Breast epithelium (tissue), 4 donors: ENCODE results near the gene CIAO3. TPM values are rescaled to one million over a fixed set of nuclear protein-coding genes. Genes with fewer than 3 reads are reported as not detected.

ENCODE experiments used
- DNase-seq, 2 donors: peaks; one replicate each; pipeline ENCODE4 v3.0.0-alpha.2; 2019; ENCODE audit warnings: low spot score in 2 of 2
- H3K27ac ChIP-seq, 2 donors: fragments of 200-600 bp; sonication (generic) in 1 of 2; one replicate each; pipeline ENCODE4 v1.5.1; 2016 to 2019; ENCODE audit warnings: mild to moderate bottlenecking in 1 of 2
- H3K27me3 ChIP-seq, 2 donors: fragments of 200-600 bp; sonication (generic) in 1 of 2; one replicate each; pipeline versions ENCODE4 v1.5.1 to v1.6.0; 2017 to 2019; ENCODE audit warnings: control low read depth in 1 of 2, mild to moderate bottlenecking in 1 of 2
- H3K36me3 ChIP-seq: fragments of 200-600 bp; one replicate; pipeline ENCODE4 v1.5.1; 2019
- H3K4me1 ChIP-seq, 2 donors: fragments of 200-600 bp; sonication (generic); one replicate each; pipeline ENCODE4 v1.5.1; 2016 to 2019; ENCODE audit warnings: control low read depth in 1 of 2
- H3K4me3 ChIP-seq, 3 donors: fragments of 200-600 bp; sonication (generic); 1 replicate in 2 of 3; 2 replicates in 1 of 3; pipeline ENCODE4 v1.5.1; 2016 to 2019; ENCODE audit warnings: mild to moderate bottlenecking in 3 of 3, moderate library complexity in 2 of 3
- H3K9me3 ChIP-seq, 2 donors: fragments of 200-600 bp; sonication (generic) in 1 of 2; one replicate each; pipeline ENCODE4 v1.5.1; 2016 to 2019; ENCODE audit warnings: control low read depth in 1 of 2
- CTCF ChIP-seq, 3 donors: fragments of 450-650 bp; IDR thresholded peaks; one replicate each; pipeline ENCODE4 v1.5.1; 2016 to 2017; ENCODE audit warnings: antibody characterized with exemption in 3 of 3, mild to moderate bottlenecking in 3 of 3, moderate library complexity in 3 of 3
- POLR2A ChIP-seq: fragments of 450-650 bp; IDR thresholded peaks from one replicate; pipeline ENCODE4 v1.6.1; 2016; ENCODE audit warnings: antibody characterized with exemption, mild to moderate bottlenecking, moderate library complexity
- POLR2AphosphoS5 ChIP-seq, 3 donors: sonication (generic); formaldehyde crosslinking; IDR thresholded peaks; one replicate each; pipeline ENCODE4 v1.6.1; 2017; ENCODE audit warnings: antibody characterized with exemption in 3 of 3
- intact Hi-C: fragments of 100-400 bp; cut with DNase I; formaldehyde crosslinking; loops from one replicate; pipeline ENCODE4 v1.15.1; 2023; ENCODE audit warnings: low total_unique reads
- total RNA-seq, 3 donors: library from RNA; depleted of rRNA; stranded (reverse); fragments of >200 nt; gene quantifications; one replicate each; pipeline ENCODE4 v1.1.0, GENCODE V29; 2016

Gene CIAO3
- total RNA-seq, 3 donors from 2014 or later, result 23.0 to 43.2 (median 41.6) TPM

- TF ChIP-seq POLR2AphosphoS5 (IDR thresholded peaks at IDR 0.05) (no peak), POLR2A (no peak), CTCF (IDR thresholded peaks at IDR 0.05) (no peak)
- peak overlapping the region; percentile 75 to 88 for H3K27ac ChIP-seq
- intact Hi-C loops, result no loop called here
- no peak for DNase-seq
- no peaks in the 10 kb centered on the region for H3K9me3 ChIP-seq
- H3K36me3 ChIP-seq, result no peaks in the 10 kb centered on the region
- H3K4me1 ChIP-seq, result peaks cover 14 to 24% of the 10 kb centered on the region in 2 donors
- peak overlapping the region; percentile 64 to 79 (median 76) for H3K4me3 ChIP-seq
- no peaks in the 10 kb centered on the region for H3K27me3 ChIP-seq
Observed at GRCh38 chr16:719815-720446, 20.9 kb downstream of the CIAO3 start.

GRCh38 chr16:718922-719321 lies 21.9 kb downstream of the CIAO3 start:
- intact Hi-C loops, result no loop called here
- no peaks in the 10 kb centered on the region for H3K27me3 ChIP-seq
- H3K36me3 ChIP-seq, result no peaks in the 10 kb centered on the region
- H3K4me3 ChIP-seq, result no peak overlapping the region
- peaks cover 14 to 24% of the 10 kb centered on the region in 2 donors for H3K4me1 ChIP-seq
- DNase-seq, result no peak
- no peak overlapping the region for H3K27ac ChIP-seq
- TF ChIP-seq POLR2A (no peak), CTCF (IDR thresholded peaks at IDR 0.05) (no peak), POLR2AphosphoS5 (IDR thresholded peaks at IDR 0.05) (no peak)
- no peaks in the 10 kb centered on the region for H3K9me3 ChIP-seq

- TF ChIP-seq CTCF (IDR thresholded peaks at IDR 0.05) (no peak), POLR2A (no peak), POLR2AphosphoS5 (IDR thresholded peaks at IDR 0.05) (no peak)
- H3K9me3 ChIP-seq, result no peaks in the 10 kb centered on the region
Observed at GRCh38 chr16:718389-718788, 22.4 kb downstream of the CIAO3 start.

GRCh38 chr16:717450-718245 lies 23.1 kb downstream of the CIAO3 start:
- TF ChIP-seq POLR2A, result no peak
- no peak for TF ChIP-seq CTCF (IDR thresholded peaks at IDR 0.05)
- no peak for TF ChIP-seq POLR2AphosphoS5 (IDR thresholded peaks at IDR 0.05)
- H3K4me1 ChIP-seq, result peaks cover 14 to 24% of the 10 kb centered on the region in 2 donors
- H3K9me3 ChIP-seq, result no peaks in the 10 kb centered on the region
- no peaks in the 10 kb centered on the region for H3K27me3 ChIP-seq
- H3K4me3 ChIP-seq, result no peak overlapping the region
- no peak overlapping the region for H3K27ac ChIP-seq
- H3K36me3 ChIP-seq, result no peaks in the 10 kb centered on the region
- no peak for DNase-seq
- intact Hi-C loops, result loop anchor here (2.0 kb wide), 1 partner anchor 67 kb away; no protein-coding TSS in a partner anchor

More at GRCh38 chr16:718389-718788, 22.4 kb downstream of the CIAO3 start:
- no peak for DNase-seq
- H3K4me3 ChIP-seq, result no peak overlapping the region
- peaks cover 14 to 24% of the 10 kb centered on the region in 2 donors for H3K4me1 ChIP-seq
- intact Hi-C loops, result no loop called here
- H3K27me3 ChIP-seq, result no peaks in the 10 kb centered on the region
- H3K27ac ChIP-seq, result no peak overlapping the region
- H3K36me3 ChIP-seq, result no peaks in the 10 kb centered on the region

- H3K9me3 ChIP-seq, result no peaks in the 10 kb centered on the region
- no peak for TF ChIP-seq CTCF (IDR thresholded peaks at IDR 0.05)
- no peak for TF ChIP-seq POLR2AphosphoS5 (IDR thresholded peaks at IDR 0.05)
- no peak for TF ChIP-seq POLR2A
- no peak overlapping the region for H3K27ac ChIP-seq
- peaks cover 0 to 3% of the 10 kb centered on the region in 2 donors for H3K27me3 ChIP-seq
- peak overlapping the region in 1 of 3 donors; percentile 96 for H3K4me3 ChIP-seq
- no peak for DNase-seq
- intact Hi-C loops, result loop anchor here (2.0 kb wide), 1 partner anchor 68 kb away; no protein-coding TSS in a partner anchor
- H3K4me1 ChIP-seq, result peaks cover 14 to 22% of the 10 kb centered on the region in 2 donors
- H3K36me3 ChIP-seq, result no peaks in the 10 kb centered on the region
Observed at GRCh38 chr16:716768-717325, 23.9 kb downstream of the CIAO3 start.
